Keratinocyte (primary cell): ENCODE results near the gene EDDM13. TPM values are rescaled to one million over a fixed set of nuclear protein-coding genes. Genes with fewer than 3 reads are reported as not detected.

Experiments
- DNase-seq: peaks from one replicate; pipeline ENCODE4 v3.0.0-alpha.2; 2011; ENCODE audit warnings: low read depth, missing footprints, low spot score
- FAIRE-seq: peaks from 2 replicates; lab custom pipeline; 2011; peaks lifted over from hg19 to GRCh38; lab: Jason Lieb, UNC
- H2AFZ ChIP-seq: 2 replicates; pipeline ENCODE4 v1.6.0; 2012; ENCODE audit warnings: low read length, control low read depth, inconsistent platforms; ENCODE audit not compliant: control insufficient read depth
- H3K27ac ChIP-seq: 2 replicates; pipeline ENCODE4 v1.5.1; 2011; ENCODE audit warnings: low read length; ENCODE audit not compliant: control insufficient read depth, insufficient read depth
- H3K27me3 ChIP-seq: 3 replicates; pipeline ENCODE4 v1.6.0; 2011; ENCODE audit warnings: low read length; ENCODE audit not compliant: control insufficient read depth, insufficient read depth; ENCODE audit errors: extremely low read depth
- H3K36me3 ChIP-seq, 2 experiments: 2 replicates in 1 of 2; 3 replicates in 1 of 2; pipeline ENCODE4 v1.5.1; 2011; ENCODE audit warnings: low read length in 2 of 2, mild to moderate bottlenecking in 1 of 2; ENCODE audit not compliant: control insufficient read depth in 2 of 2, insufficient read depth in 2 of 2; ENCODE audit errors: extremely low read depth in 1 of 2
- H3K4me1 ChIP-seq: 3 replicates; pipeline ENCODE4 v1.5.1; 2011; ENCODE audit warnings: low read length; ENCODE audit not compliant: control insufficient read depth, insufficient read depth; ENCODE audit errors: extremely low read depth
- H3K4me2 ChIP-seq: 3 replicates; pipeline ENCODE4 v1.6.0; 2011; ENCODE audit warnings: low read depth, low read length; ENCODE audit not compliant: control insufficient read depth, insufficient read depth; ENCODE audit errors: extremely low read depth
- H3K4me3 ChIP-seq, 3 experiments: fragments of 200-600 bp in 1 of 3; sonication (generic) in 1 of 3; 2 replicates in 2 of 3; 3 replicates in 1 of 3; pipeline ENCODE4 v1.5.1; 2011 to 2016; ENCODE audit warnings: low read length in 3 of 3, mild to moderate bottlenecking in 3 of 3, control low read depth in 2 of 3, inconsistent platforms in 1 of 3, low read depth in 1 of 3, mixed read lengths in 1 of 3, mixed run types in 1 of 3, moderate library complexity in 1 of 3; ENCODE audit not compliant: control insufficient read depth in 2 of 3, insufficient read depth in 2 of 3; ENCODE audit errors: extremely low read depth in 1 of 3
- H3K79me2 ChIP-seq: 2 replicates; pipeline ENCODE4 v1.6.0; 2012; ENCODE audit warnings: low read length; ENCODE audit not compliant: control insufficient read depth, insufficient read depth
- H3K9ac ChIP-seq: 3 replicates; pipeline ENCODE4 v1.6.0; 2011; ENCODE audit warnings: low read length; ENCODE audit not compliant: control insufficient read depth, insufficient read depth; ENCODE audit errors: extremely low read depth
- H3K9me1 ChIP-seq: 3 replicates; pipeline ENCODE4 v1.6.0; 2011; ENCODE audit warnings: low read length; ENCODE audit not compliant: control insufficient read depth, insufficient read depth; ENCODE audit errors: extremely low read depth
- H3K9me3 ChIP-seq: 2 replicates; pipeline ENCODE4 v1.5.1; 2012; ENCODE audit warnings: low read depth, low read length; ENCODE audit not compliant: control insufficient read depth
- H4K20me1 ChIP-seq: 3 replicates; pipeline ENCODE4 v1.6.0; 2011; ENCODE audit warnings: low read length; ENCODE audit not compliant: control insufficient read depth, insufficient read depth; ENCODE audit errors: extremely low read depth
- EZH2 ChIP-seq: IDR thresholded peaks from one replicate; pipeline ENCODE4 v1.6.1; 2012; ENCODE audit warnings: inconsistent platforms, mild to moderate bottlenecking, low read length, moderate library complexity
- dilution Hi-C: fragments of 300-500 bp; cut with MboI; formaldehyde crosslinking; loops from one replicate; pipeline ENCODE4 v1.7.0; 2020; ENCODE audit warnings: low sequenced_read_pairs; ENCODE audit not compliant: extremely low pct_ligation_motif_present
- polyA plus RNA-seq, 5 experiments: library from polyadenylated mRNA; depleted of rRNA in 3 of 5; stranded (reverse) in 3 of 5; stranded (forward) in 1 of 5; unstranded in 1 of 5; fragments of >200 nt; gene quantifications; 1 replicate in 1 of 5; 2 replicates in 3 of 5; 3 replicates in 1 of 5; pipeline versions ENCODE4 v1.2.1 to v1.2.3, GENCODE V29; 2011 to 2012; ENCODE audit warnings: missing spikeins in 2 of 5, low read depth in 1 of 5, low replicate concordance in 1 of 5
- TF ChIP-seq, protein P1 (sequence below), 3 experiments: IDR thresholded peaks in 1 of 3; conservative IDR thresholded peaks in 1 of 3; optimal IDR thresholded peaks in 1 of 3; 2 replicates in 2 of 3; 3 replicates in 1 of 3; pipeline versions ENCODE3 to v1.5.1; 2011; ENCODE audit warnings: low read length in 3 of 3, mild to moderate bottlenecking in 3 of 3, moderate library complexity in 2 of 3, control low read depth in 1 of 3, inconsistent platforms in 1 of 3; ENCODE audit not compliant: insufficient read depth in 2 of 3; ENCODE audit errors: extremely low read depth in 1 of 3

The EDDM13 gene
- polyA plus RNA-seq, 1 donor (not counting 4 experiments of a cell fraction or from before 2014, with no cell fraction given) = 6.1 TPM

DNA sequence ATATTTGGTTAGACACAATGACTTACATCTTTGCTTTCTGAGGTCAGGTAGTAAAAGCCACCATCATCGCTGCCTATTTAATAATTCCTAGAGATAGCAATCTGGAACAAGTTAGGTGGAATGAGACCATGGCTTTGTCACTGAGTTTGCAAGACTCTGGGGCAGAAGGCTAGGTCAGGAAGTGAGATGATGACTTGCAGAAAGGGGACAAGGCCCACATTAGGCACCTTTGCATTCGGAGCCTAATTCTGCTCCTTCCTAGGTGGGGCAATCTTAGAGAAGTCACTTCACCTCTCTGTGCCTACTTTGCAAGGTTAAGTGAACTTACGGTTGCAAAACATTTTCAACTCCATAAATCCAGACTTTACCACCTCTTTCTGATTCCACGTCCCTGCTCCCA is 10.3 kb downstream of the EDDM13 start:
- no peak overlapping the region for H3K4me3 ChIP-seq
- H2AFZ ChIP-seq = no peak overlapping the region
- H3K9me1 ChIP-seq = no peaks in the 10 kb centered on the region
- H3K36me3 ChIP-seq = peaks cover 0 to 2% of the 10 kb centered on the region in 2 experiments
- H3K27me3 ChIP-seq = no peaks in the 10 kb centered on the region
- FAIRE-seq (no peak), DNase-seq (no peak)
- no peaks in the 10 kb centered on the region for H3K9me3 ChIP-seq
- TF ChIP-seq EZH2 = no peak
- TF ChIP-seq, protein P1, sequence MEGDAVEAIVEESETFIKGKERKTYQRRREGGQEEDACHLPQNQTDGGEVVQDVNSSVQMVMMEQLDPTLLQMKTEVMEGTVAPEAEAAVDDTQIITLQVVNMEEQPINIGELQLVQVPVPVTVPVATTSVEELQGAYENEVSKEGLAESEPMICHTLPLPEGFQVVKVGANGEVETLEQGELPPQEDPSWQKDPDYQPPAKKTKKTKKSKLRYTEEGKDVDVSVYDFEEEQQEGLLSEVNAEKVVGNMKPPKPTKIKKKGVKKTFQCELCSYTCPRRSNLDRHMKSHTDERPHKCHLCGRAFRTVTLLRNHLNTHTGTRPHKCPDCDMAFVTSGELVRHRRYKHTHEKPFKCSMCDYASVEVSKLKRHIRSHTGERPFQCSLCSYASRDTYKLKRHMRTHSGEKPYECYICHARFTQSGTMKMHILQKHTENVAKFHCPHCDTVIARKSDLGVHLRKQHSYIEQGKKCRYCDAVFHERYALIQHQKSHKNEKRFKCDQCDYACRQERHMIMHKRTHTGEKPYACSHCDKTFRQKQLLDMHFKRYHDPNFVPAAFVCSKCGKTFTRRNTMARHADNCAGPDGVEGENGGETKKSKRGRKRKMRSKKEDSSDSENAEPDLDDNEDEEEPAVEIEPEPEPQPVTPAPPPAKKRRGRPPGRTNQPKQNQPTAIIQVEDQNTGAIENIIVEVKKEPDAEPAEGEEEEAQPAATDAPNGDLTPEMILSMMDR (optimal IDR thresholded peaks at IDR 0.05 in 1 of 3, IDR thresholded peaks at IDR 0.05 in 1 of 3, conservative IDR thresholded peaks at IDR 0.05 in 1 of 3; ENCODE audit: extremely low read depth in 1 of 3, insufficient read depth in 2 of 3, low read length in 3 of 3) = no peak
- no peaks in the 10 kb centered on the region for H3K4me1 ChIP-seq
- no peak overlapping the region for H3K4me2 ChIP-seq
- H3K79me2 ChIP-seq = no peaks in the 10 kb centered on the region
- dilution Hi-C loops = no loop called here
- no peak overlapping the region for H3K9ac ChIP-seq
- no peak overlapping the region for H3K27ac ChIP-seq
- no peaks in the 10 kb centered on the region for H4K20me1 ChIP-seq

DNA sequence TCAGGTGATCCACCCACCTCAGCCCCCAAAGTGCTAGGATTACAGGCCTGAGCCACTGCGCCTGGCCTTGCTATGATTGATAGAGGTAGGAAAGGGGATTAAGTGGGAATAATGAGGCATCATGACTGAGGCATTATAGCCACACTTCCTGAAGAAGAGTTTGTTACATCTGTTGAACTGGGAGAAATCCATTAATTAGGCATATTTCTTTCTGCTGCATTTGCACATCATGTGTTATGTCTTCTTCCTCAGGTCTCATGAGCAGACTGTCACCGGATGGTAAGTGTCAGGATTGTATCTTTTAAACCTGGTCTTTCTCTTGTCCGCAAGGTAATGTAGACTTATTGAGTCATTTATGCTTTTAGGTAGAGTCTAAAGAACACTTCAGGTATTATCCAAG is 12.2 kb downstream of the EDDM13 start:
- dilution Hi-C loops = no loop called here
- no peaks in the 10 kb centered on the region for H3K36me3 ChIP-seq

More for the DNA sequence above, 12.2 kb downstream of the EDDM13 start:
- H3K4me1 ChIP-seq = no peaks in the 10 kb centered on the region
- H3K9me3 ChIP-seq = no peaks in the 10 kb centered on the region
- TF ChIP-seq, protein P1 (optimal IDR thresholded peaks at IDR 0.05 in 1 of 3, IDR thresholded peaks at IDR 0.05 in 1 of 3, conservative IDR thresholded peaks at IDR 0.05 in 1 of 3; ENCODE audit: extremely low read depth in 1 of 3, insufficient read depth in 2 of 3, low read length in 3 of 3) = no peak
- TF ChIP-seq EZH2 = no peak
- H2AFZ ChIP-seq = no peak overlapping the region
- no peak overlapping the region for H3K4me3 ChIP-seq
- no peaks in the 10 kb centered on the region for H4K20me1 ChIP-seq
- no peaks in the 10 kb centered on the region for H3K27me3 ChIP-seq
- H3K79me2 ChIP-seq = no peaks in the 10 kb centered on the region
- FAIRE-seq = no peak
- H3K9me1 ChIP-seq = no peaks in the 10 kb centered on the region
- DNase-seq = no peak
- H3K9ac ChIP-seq = no peak overlapping the region
- no peak overlapping the region for H3K27ac ChIP-seq
- no peak overlapping the region for H3K4me2 ChIP-seq
